MCF 10A (cell line): ENCODE measurements around the gene VPS39. TPM values are rescaled to one million over a fixed set of nuclear protein-coding genes. Genes with fewer than 3 reads are reported as not detected.

Source experiments
- BruUV-seq: library from RNA; stranded (reverse); fragments of 400-500 nt; replicated peaks from 2 replicates; lab custom pipeline; 2021; lab: Mats Ljungman, UMichigan
- CTCF ChIA-PET: fragments of 300-600 bp; sonication (Branson Sonifier 250); formaldehyde crosslinking; extraction: SDS; loops from one replicate; lab custom pipeline; 2021; ENCODE audit warnings: antibody characterized with exemption, inconsistent platforms; lab: Yijun Ruan, JAX
- POLR2A ChIA-PET: fragments of 300-600, 350-650 bp; sonication (Branson Sonifier 250); formaldehyde crosslinking; extraction: SDS; loops from one replicate; lab custom pipeline; 2020; ENCODE audit warnings: antibody characterized with exemption, inconsistent platforms; lab: Yijun Ruan, JAX
- DNase-seq: peaks from one replicate; pipeline ENCODE4 v3.0.0-alpha.2; 2018; ENCODE audit not compliant: unreplicated experiment
- H3K27ac Mint-ChIP-seq: one replicate; pipeline ENCODE4 v1.8.0; 2022; ENCODE audit warnings: mild to moderate bottlenecking, low read depth, mixed read lengths; ENCODE audit not compliant: unreplicated experiment
- H3K27me3 Mint-ChIP-seq: one replicate; pipeline ENCODE4 v1.8.0; 2022; ENCODE audit warnings: mixed read lengths; ENCODE audit not compliant: insufficient read depth, unreplicated experiment
- H3K36me3 Mint-ChIP-seq: one replicate; pipeline ENCODE4 v1.8.0; 2022; ENCODE audit warnings: mild to moderate bottlenecking, moderate library complexity, mixed read lengths; ENCODE audit not compliant: insufficient read depth, unreplicated experiment
- H3K4me1 Mint-ChIP-seq: one replicate; pipeline ENCODE4 v1.8.0; 2022; ENCODE audit warnings: mixed read lengths; ENCODE audit not compliant: insufficient read depth, unreplicated experiment
- H3K4me3 Mint-ChIP-seq: one replicate; pipeline ENCODE4 v1.8.0; 2022; ENCODE audit warnings: mild to moderate bottlenecking, moderate library complexity, mixed read lengths; ENCODE audit not compliant: unreplicated experiment
- H3K9me3 Mint-ChIP-seq: one replicate; pipeline ENCODE4 v1.8.0; 2022; ENCODE audit warnings: mixed read lengths; ENCODE audit not compliant: unreplicated experiment
- CTCF ChIP-seq: fragments of 200-600 bp; IDR thresholded peaks from one replicate; pipeline ENCODE4 v1.8.0; 2022; ENCODE audit warnings: antibody characterized with exemption, mild to moderate bottlenecking; ENCODE audit not compliant: unreplicated experiment
- intact Hi-C: fragments of 100-400 bp; cut with micrococcal nuclease; formaldehyde crosslinking; loops from 2 replicates; pipeline ENCODE4 v1.14.1; 2022
- total RNA-seq: library from RNA; stranded (reverse); gene quantifications from 2 replicates; pipeline ENCODE4 v1.2.3, GENCODE V29; 2022

Gene VPS39
- total RNA-seq, 1 experiment from 2014 or later, result 47.1 TPM

GRCh38 chr15:42155546-42156242 is 52.4 kb downstream of the VPS39 start:
- ChIA-PET CTCF (interaction anchor here (0.7 to 1.3 kb wide), 2 partner anchors 17 to 166 kb away, joined by 3 to 4 read pairs; no protein-coding TSS in a partner anchor), POLR2A (interaction anchor here (0.7 to 2.3 kb wide), 11 partner anchors 9 to 340 kb away, joined by 3 to 11 read pairs (median 3); partner anchors contain the start of genes GANC, SNAP23, TMEM87A and VPS39)
- no peak for DNase-seq
- peaks cover 17% of the 10 kb centered on the region for H3K36me3 Mint-ChIP-seq
- peak overlapping the region; percentile 31 for H3K4me3 Mint-ChIP-seq
- no peaks in the 10 kb centered on the region for H3K9me3 Mint-ChIP-seq
- TF ChIP-seq CTCF, result no peak
- intact Hi-C loops, result no loop called here
- BruUV-seq, result no TSS peak
- H3K27me3 Mint-ChIP-seq, result no peaks in the 10 kb centered on the region
- no peak overlapping the region for H3K27ac Mint-ChIP-seq
- H3K4me1 Mint-ChIP-seq, result peaks cover 32% of the 10 kb centered on the region

GRCh38 chr15:42154956-42155355 is 53.1 kb downstream of the VPS39 start:
- TF ChIP-seq CTCF, result no peak
- H3K9me3 Mint-ChIP-seq, result no peaks in the 10 kb centered on the region
- peaks cover 32% of the 10 kb centered on the region for H3K4me1 Mint-ChIP-seq
- BruUV-seq, result no TSS peak
- peaks cover 10% of the 10 kb centered on the region for H3K36me3 Mint-ChIP-seq
- CTCF ChIA-PET, result interaction anchor here (0.6 to 1.6 kb wide), 2 partner anchors 11 to 71 kb away, joined by 3 to 6 read pairs; no protein-coding TSS in a partner anchor
- POLR2A ChIA-PET, result interaction anchor here (0.8 to 2.3 kb wide), 2 partner anchors 9 to 10 kb away, joined by 3 to 11 read pairs; no protein-coding TSS in a partner anchor
- no peak for DNase-seq
- no peak overlapping the region for H3K4me3 Mint-ChIP-seq
- no peaks in the 10 kb centered on the region for H3K27me3 Mint-ChIP-seq
- no peak overlapping the region for H3K27ac Mint-ChIP-seq
- intact Hi-C loops, result no loop called here

- no TSS peak for BruUV-seq
- ChIA-PET CTCF (interaction anchor here (0.6 to 1.6 kb wide), 4 partner anchors 11 to 165 kb away, joined by 3 to 6 read pairs (median 4); no protein-coding TSS in a partner anchor), POLR2A (interaction anchor here (0.5 to 1.0 kb wide), 3 partner anchors 10 to 239 kb away, joined by 3 read pairs; no protein-coding TSS in a partner anchor)
- Mint-ChIP-seq H3K27ac (no peak overlapping the region), H3K27me3 (no peaks in the 10 kb centered on the region), H3K4me3 (no peak overlapping the region), H3K36me3 (peaks cover 7% of the 10 kb centered on the region), H3K9me3 (no peaks in the 10 kb centered on the region), H3K4me1 (peaks cover 32% of the 10 kb centered on the region)
- no peak for TF ChIP-seq CTCF
- intact Hi-C loops, result no loop called here
- DNase-seq, result peak; percentile 12
Observed at GRCh38 chr15:42154212-42154941, 53.7 kb downstream of the VPS39 start.

- Mint-ChIP-seq H3K4me3 (no peak overlapping the region), H3K9me3 (no peaks in the 10 kb centered on the region), H3K27me3 (no peaks in the 10 kb centered on the region), H3K36me3 (peaks cover 7% of the 10 kb centered on the region), H3K27ac (no peak overlapping the region), H3K4me1 (peaks cover 31% of the 10 kb centered on the region)
- intact Hi-C loops, result no loop called here
- TF ChIP-seq CTCF, result no peak
- CTCF ChIA-PET, result interaction anchor here (0.6 to 1.6 kb wide), 4 partner anchors 69 to 164 kb away, joined by 3 to 6 read pairs (median 4); no protein-coding TSS in a partner anchor
- POLR2A ChIA-PET, result interaction anchor here (0.7 to 1.0 kb wide), 2 partner anchors 16 to 19 kb away, joined by 3 read pairs; no protein-coding TSS in a partner anchor
- DNase-seq, result no peak
- no TSS peak for BruUV-seq
Observed at GRCh38 chr15:42153874-42154211, 54.3 kb downstream of the VPS39 start.
